ENCODE measurements around the gene SPAG6.

Gene SPAG6

GRCh38 chr10:22460101-22460500, 114.8 kb downstream of the SPAG6 start:
- DNase-seq (ENCODE audit: low read depth), result no peak

- no peak for DNase-seq (ENCODE audit: low read depth)
Measured at GRCh38 chr10:22460531-22461403, 115.5 kb downstream of the SPAG6 start.

GRCh38 chr10:22461891-22462290, 116.6 kb downstream of the SPAG6 start:
- no peak for DNase-seq (ENCODE audit: low read depth)

GRCh38 chr10:22463255-22463654, 118.0 kb downstream of the SPAG6 start:
- DNase-seq (ENCODE audit: low read depth), result no peak

GRCh38 chr10:22464966-22465629, 119.8 kb downstream of the SPAG6 start:
- DNase-seq (ENCODE audit: low read depth), result no peak

- DNase-seq (ENCODE audit: low read depth), result no peak
Measured at GRCh38 chr10:22466763-22467334, 121.6 kb downstream of the SPAG6 start.

All from HS-5 (cell line).